ENCODE measurements around the gene CYB561D1.

CYB561D1 gene

DNA sequence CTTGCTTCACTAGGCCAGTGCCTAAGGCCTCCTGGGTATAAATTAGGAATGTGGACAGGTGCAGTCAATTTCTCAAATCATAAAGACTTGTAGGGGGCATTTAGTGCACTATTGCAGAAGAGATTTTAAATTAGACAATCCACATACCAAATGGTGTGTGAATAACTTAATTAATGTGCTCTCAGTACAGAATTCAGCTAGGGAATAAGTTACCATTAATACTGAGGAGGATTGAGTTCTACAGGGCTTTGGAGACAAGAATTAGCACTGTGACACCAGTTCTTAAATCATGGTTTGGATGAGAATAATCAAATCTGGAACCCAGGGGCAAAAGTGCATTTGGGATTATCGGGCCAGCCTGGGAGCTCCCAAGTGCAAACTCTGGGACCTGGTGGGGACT lies 25.8 kb upstream of the CYB561D1 start:
- Histone ChIP-seq H3F3A (ENCODE audit: low read depth) (no peaks in the 10 kb centered on the region), H3K9ac (ENCODE audit: low read depth, low read length, poor library complexity, severe bottlenecking) (no peak overlapping the region), H4K20me1 (ENCODE audit: insufficient read depth, low read length, poor library complexity, severe bottlenecking) (no peaks in the 10 kb centered on the region), H3K9me2 (replicated peaks; ENCODE audit: low read depth, low read length) (no peaks in the 10 kb centered on the region), H3K27me3 (ENCODE audit: insufficient read depth, low read length, poor library complexity, severe bottlenecking) (no peaks in the 10 kb centered on the region), H3K79me2 (ENCODE audit: insufficient read depth, low read length) (no peaks in the 10 kb centered on the region), H3K4me2 (ENCODE audit: low read depth, low read length, poor library complexity, severe bottlenecking) (no peak overlapping the region), H3K36me3 (ENCODE audit: insufficient read depth, low read length) (no peaks in the 10 kb centered on the region), H2AFZ (ENCODE audit: low read length) (no peak overlapping the region), H3K4me3 (ENCODE audit: low read length, poor library complexity, severe bottlenecking) (no peak overlapping the region), H3K9me3 (ENCODE audit: insufficient read depth, low read depth, low read length) (no peaks in the 10 kb centered on the region), H3K4me1 (ENCODE audit: insufficient read depth, low read length, poor library complexity, severe bottlenecking) (peaks cover 2% of the 10 kb centered on the region)
- no peak for TF ChIP-seq EZH2phosphoT487 (IDR thresholded peaks at IDR 0.05; ENCODE audit: borderline replicate concordance)
- TF ChIP-seq, protein P1, sequence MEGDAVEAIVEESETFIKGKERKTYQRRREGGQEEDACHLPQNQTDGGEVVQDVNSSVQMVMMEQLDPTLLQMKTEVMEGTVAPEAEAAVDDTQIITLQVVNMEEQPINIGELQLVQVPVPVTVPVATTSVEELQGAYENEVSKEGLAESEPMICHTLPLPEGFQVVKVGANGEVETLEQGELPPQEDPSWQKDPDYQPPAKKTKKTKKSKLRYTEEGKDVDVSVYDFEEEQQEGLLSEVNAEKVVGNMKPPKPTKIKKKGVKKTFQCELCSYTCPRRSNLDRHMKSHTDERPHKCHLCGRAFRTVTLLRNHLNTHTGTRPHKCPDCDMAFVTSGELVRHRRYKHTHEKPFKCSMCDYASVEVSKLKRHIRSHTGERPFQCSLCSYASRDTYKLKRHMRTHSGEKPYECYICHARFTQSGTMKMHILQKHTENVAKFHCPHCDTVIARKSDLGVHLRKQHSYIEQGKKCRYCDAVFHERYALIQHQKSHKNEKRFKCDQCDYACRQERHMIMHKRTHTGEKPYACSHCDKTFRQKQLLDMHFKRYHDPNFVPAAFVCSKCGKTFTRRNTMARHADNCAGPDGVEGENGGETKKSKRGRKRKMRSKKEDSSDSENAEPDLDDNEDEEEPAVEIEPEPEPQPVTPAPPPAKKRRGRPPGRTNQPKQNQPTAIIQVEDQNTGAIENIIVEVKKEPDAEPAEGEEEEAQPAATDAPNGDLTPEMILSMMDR (conservative IDR thresholded peaks at IDR 0.05; ENCODE audit: low read length): no peak

DNA sequence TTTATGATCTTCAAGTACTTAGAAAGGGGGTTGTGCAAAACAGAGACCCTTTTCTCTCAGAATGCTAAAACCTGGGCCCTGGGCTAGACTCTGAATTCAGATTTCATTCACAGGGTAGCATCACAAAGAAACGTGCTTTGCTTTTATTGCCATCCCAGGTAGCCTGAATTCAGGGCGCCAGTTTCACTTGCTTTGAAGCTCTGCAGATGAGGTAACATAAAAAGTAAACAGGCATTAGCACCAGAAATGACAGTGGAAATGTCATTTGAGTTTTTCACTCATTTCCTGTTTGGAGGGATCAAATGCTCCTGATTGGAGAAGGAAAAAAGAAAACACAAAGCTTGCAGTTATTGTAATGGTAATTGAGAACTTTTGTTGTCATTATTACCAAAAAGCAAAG lies 25.0 kb upstream of the CYB561D1 start:
- Histone ChIP-seq H3K4me2 (ENCODE audit: low read depth, low read length, poor library complexity, severe bottlenecking) (no peak overlapping the region), H3K27me3 (ENCODE audit: insufficient read depth, low read length, poor library complexity, severe bottlenecking) (no peaks in the 10 kb centered on the region), H3K4me3 (ENCODE audit: low read length, poor library complexity, severe bottlenecking) (no peak overlapping the region), H3K9me3 (ENCODE audit: insufficient read depth, low read depth, low read length) (no peaks in the 10 kb centered on the region), H3F3A (ENCODE audit: low read depth) (no peaks in the 10 kb centered on the region), H3K79me2 (ENCODE audit: insufficient read depth, low read length) (no peaks in the 10 kb centered on the region), H4K20me1 (ENCODE audit: insufficient read depth, low read length, poor library complexity, severe bottlenecking) (no peaks in the 10 kb centered on the region), H3K9ac (ENCODE audit: low read depth, low read length, poor library complexity, severe bottlenecking) (no peak overlapping the region), H3K4me1 (ENCODE audit: insufficient read depth, low read length, poor library complexity, severe bottlenecking) (peaks cover 2% of the 10 kb centered on the region), H3K36me3 (ENCODE audit: insufficient read depth, low read length) (no peaks in the 10 kb centered on the region), H3K9me2 (replicated peaks; ENCODE audit: low read depth, low read length) (no peaks in the 10 kb centered on the region), H2AFZ (ENCODE audit: low read length) (no peak overlapping the region; the same call in 1 of the 2 replicates)
- TF ChIP-seq EZH2phosphoT487 (IDR thresholded peaks at IDR 0.05; ENCODE audit: borderline replicate concordance): no peak
- TF ChIP-seq, protein P1 (conservative IDR thresholded peaks at IDR 0.05; ENCODE audit: low read length): no peak

DNA sequence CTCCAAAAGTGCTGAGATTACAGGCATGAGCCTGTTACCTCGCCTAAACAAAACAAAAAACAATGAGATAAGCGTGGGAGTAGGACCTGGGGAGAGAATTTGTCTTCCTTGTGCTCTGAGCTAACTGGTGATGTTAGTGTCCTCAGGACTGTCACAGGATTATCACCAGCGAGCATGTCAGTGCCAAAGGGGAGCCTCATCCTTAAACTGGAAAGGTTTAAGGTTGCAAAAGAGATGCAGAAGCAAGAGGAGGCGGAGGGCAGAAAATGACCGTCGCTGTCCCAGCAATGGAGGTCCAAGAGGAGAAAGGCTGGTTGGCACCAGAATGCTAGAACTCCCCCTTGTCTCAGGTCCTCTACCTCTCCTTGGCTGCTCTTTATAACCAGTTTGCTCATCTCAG lies 23.6 kb upstream of the CYB561D1 start:
- TF ChIP-seq, protein P1 (conservative IDR thresholded peaks at IDR 0.05; ENCODE audit: low read length): no peak
- TF ChIP-seq EZH2phosphoT487 (IDR thresholded peaks at IDR 0.05; ENCODE audit: borderline replicate concordance): no peak
- H3K4me1 ChIP-seq (ENCODE audit: insufficient read depth, low read length, poor library complexity, severe bottlenecking): peaks cover 2% of the 10 kb centered on the region
- H3F3A ChIP-seq (ENCODE audit: low read depth): no peaks in the 10 kb centered on the region
- H3K9ac ChIP-seq (ENCODE audit: low read depth, low read length, poor library complexity, severe bottlenecking): no peak overlapping the region
- H2AFZ ChIP-seq (ENCODE audit: low read length): no peak overlapping the region
- H3K4me2 ChIP-seq (ENCODE audit: low read depth, low read length, poor library complexity, severe bottlenecking): no peak overlapping the region
- no peaks in the 10 kb centered on the region for H3K9me3 ChIP-seq (ENCODE audit: insufficient read depth, low read depth, low read length)
- H3K36me3 ChIP-seq (ENCODE audit: insufficient read depth, low read length): no peaks in the 10 kb centered on the region
- H3K4me3 ChIP-seq (ENCODE audit: low read length, poor library complexity, severe bottlenecking): no peak overlapping the region
- no peaks in the 10 kb centered on the region for H4K20me1 ChIP-seq (ENCODE audit: insufficient read depth, low read length, poor library complexity, severe bottlenecking)
- H3K27me3 ChIP-seq (ENCODE audit: insufficient read depth, low read length, poor library complexity, severe bottlenecking): no peaks in the 10 kb centered on the region
- H3K9me2 ChIP-seq (replicated peaks; ENCODE audit: low read depth, low read length): no peaks in the 10 kb centered on the region
- H3K79me2 ChIP-seq (ENCODE audit: insufficient read depth, low read length): no peaks in the 10 kb centered on the region

All from Loucy (cell line).